ENCODE data around the gene PLXNA2.

Gene PLXNA2

DNA sequence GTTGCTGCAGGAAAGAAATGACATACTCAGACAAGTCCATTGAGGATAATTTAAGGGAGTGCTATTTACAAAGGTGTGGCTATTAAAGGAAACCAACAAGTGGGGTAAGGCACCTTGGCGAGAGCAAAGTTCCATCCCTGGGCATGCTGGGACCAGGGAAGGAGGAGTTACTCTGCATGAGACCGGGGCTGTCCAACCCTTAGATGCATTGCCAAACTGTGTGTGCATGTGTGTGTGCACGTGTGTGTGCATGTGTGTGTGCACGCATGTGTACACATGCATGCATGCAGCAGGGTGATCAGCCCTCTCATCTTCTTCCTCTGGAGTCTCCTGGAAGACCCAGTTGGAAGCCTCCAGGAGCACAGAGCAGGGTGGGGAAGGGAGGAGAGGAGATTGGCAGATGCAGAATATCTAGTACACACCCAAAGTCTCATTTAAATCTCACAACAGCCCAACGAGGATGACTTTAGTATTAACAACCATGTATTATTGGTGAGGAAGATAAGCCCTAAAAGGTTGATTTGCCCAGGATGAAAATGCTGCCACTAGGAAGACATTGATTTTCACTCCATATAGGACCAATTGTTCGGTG, 261.0 kb downstream of the PLXNA2 start:
- no peak for DNase-seq

DNA sequence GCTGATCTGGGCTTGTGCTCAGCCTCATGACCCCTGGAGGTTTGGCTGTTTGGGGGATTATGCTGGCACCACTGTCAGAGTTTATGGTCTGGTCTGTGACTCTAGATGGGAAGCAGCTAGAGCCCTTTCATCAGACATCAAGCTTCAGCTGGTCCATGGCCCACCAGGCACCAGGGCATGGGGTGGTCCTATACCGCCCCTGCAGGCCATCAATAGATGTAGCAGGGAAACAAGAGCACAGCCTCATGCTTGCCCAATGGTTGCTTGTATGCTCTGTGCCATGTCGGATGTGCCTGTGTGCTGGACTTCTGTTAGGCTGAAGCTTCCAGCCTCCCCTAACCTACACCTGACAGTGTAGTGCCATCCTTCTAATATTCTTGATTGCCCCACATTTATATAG, 262.2 kb downstream of the PLXNA2 start:
- no peak for DNase-seq

DNA sequence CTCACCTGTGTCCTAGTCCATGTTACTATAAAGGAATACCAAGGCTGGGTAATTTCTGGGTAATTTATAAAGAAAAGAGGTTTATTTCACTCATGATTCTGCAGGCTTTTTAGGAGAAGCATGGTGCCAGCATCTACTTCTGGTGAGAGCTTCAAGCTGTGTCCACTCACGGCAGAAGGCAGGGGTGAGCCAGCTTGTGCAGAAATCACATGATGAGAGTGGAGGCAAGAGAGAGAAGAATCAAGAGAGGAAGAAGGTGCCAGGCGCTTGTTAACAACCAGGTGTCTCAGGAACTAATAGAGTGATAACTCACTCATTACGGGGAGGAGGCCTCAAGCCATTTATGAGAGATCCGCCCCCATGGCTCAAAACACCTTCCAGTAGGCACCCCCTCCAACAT, 265.7 kb downstream of the PLXNA2 start:
- DNase-seq, result no peak

DNA sequence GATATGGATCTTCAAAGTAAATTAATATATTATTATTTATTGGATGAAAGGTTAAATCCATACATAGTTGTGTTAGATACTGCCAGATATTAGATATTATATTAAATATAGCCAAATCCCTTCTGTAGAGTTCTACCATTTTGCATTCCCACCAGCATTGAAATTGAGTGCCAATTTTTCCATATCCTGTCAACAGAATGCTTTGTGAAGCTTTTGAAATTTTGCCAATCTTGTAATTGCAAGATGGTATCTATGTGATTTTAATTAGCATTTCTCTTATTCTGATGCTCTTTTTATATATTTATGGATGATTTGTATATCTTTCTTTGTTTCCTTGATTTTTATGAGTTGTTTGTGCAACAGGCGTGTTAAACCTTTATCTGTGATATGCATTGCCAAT, 266.3 kb downstream of the PLXNA2 start:
- no peak for DNase-seq

DNA sequence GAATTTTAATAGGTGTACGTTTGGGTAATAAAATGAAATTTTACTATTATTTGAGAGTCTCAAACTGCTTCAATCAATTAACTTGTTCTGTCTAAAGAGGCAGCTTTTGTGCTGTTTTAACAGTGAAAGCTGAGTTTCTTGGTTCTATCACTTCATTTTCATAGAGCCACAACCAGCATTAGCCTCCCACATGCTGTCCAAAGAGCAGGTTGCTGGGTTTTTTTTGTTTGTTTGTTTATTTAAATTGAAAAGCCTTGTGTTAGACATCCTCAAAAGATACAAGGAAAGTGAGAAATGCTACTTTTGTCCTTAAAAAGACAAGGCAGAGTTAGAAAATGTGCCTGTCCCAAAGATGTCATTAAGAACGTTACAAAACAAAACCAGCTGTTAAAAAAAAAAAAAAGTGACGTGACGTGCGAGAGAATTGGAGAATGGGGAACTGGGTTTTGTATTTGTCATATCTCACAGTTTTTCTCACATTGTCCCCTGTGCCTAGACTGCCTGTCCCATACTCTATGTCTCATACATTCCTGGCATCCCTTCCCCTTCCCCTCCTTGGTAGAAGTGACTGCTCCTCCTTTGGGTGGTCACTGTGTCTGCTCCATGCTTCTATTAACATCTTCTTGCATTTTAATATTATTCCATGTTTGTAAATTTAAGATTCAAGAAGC, 270.2 kb downstream of the PLXNA2 start:
- DNase-seq, result no peak

DNA sequence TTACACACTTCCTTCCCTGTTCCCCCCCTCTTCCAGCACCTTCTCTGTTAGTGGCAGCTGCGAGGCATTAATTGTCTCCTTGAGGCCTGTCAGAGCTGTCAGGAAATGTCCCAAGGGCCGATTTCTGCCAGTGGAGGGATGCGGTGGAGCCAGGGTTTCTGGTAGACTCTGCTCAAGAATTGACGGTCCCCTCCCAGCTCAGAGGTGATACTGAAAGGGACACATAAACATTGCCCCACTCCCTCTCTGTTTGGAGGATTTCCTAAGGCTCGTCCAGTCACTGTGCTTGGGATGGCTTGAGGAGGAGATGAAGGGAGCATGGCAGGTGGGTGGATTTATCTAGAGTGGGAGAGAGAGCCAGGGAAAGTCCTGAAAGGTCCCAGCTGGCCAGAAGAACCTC, 271.8 kb downstream of the PLXNA2 start:
- DNase-seq, result no peak
